A673 (cell line): ENCODE measurements around the gene PHF14. TPM values are rescaled to one million over a fixed set of nuclear protein-coding genes. Genes with fewer than 3 reads are reported as not detected.

Source experiments
- BruUV-seq: library from RNA; stranded (reverse); fragments of 400-500 nt; replicated peaks from 2 replicates; lab custom pipeline; 2021; lab: Mats Ljungman, UMichigan
- CTCF ChIA-PET: fragments of 300-600 bp; sonication (Branson Sonifier 250); formaldehyde crosslinking; loops from one replicate; lab custom pipeline; 2022; ENCODE audit warnings: antibody characterized with exemption; lab: Charles Lee
- POLR2A ChIA-PET: fragments of 300-600 bp; sonication (Branson Sonifier 250); formaldehyde crosslinking; loops from one replicate; lab custom pipeline; 2022; ENCODE audit warnings: antibody characterized with exemption; ENCODE audit not compliant: low non-redundant PET; lab: Charles Lee
- DNase-seq: peaks from one replicate; pipeline ENCODE4 v3.0.0-alpha.2; 2015; ENCODE audit warnings: low spot score
- H3K27ac ChIP-seq: fragments of 200-600 bp; sonication (generic); 2 replicates; pipeline ENCODE4 v1.5.1; 2016; ENCODE audit warnings: mixed run types, low read depth, mild to moderate bottlenecking, mixed read lengths, antibody characterized with exemption, low read length; ENCODE audit not compliant: poor library complexity, severe bottlenecking
- H3K27me3 ChIP-seq: fragments of 200-600 bp; sonication (generic); replicated peaks from 2 replicates; pipeline ENCODE4 v1.6.1; 2017; ENCODE audit warnings: mixed run types, low read depth, mild to moderate bottlenecking, mixed read lengths, antibody characterized with exemption, low read length; ENCODE audit not compliant: insufficient read depth, poor library complexity
- H3K36me3 ChIP-seq: fragments of 200-600 bp; sonication (generic); 2 replicates; pipeline ENCODE4 v1.6.1; 2016; ENCODE audit warnings: mixed run types, mild to moderate bottlenecking, mixed read lengths, antibody characterized with exemption, low read length; ENCODE audit not compliant: insufficient read depth, poor library complexity, severe bottlenecking
- H3K4me1 ChIP-seq: fragments of 200-600 bp; sonication (generic); 2 replicates; pipeline ENCODE4 v1.6.1; 2017; ENCODE audit warnings: mixed run types, mild to moderate bottlenecking, mixed read lengths, antibody characterized with exemption, low read length; ENCODE audit not compliant: insufficient read depth, poor library complexity, severe bottlenecking
- H3K4me3 ChIP-seq: fragments of 200-600 bp; sonication (generic); 2 replicates; pipeline ENCODE4 v1.5.1; 2016; ENCODE audit warnings: low read depth, mixed run types, mild to moderate bottlenecking, mixed read lengths, low read length; ENCODE audit not compliant: poor library complexity, severe bottlenecking
- H3K9me3 ChIP-seq: fragments of 200-600 bp; sonication (generic); 2 replicates; pipeline ENCODE4 v1.6.1; 2016; ENCODE audit warnings: mixed run types, low read depth, mild to moderate bottlenecking, mixed read lengths, antibody characterized with exemption, low read length; ENCODE audit not compliant: poor library complexity, severe bottlenecking
- EZH2 ChIP-seq: fragments of 200-600 bp; sonication (generic); IDR thresholded peaks from 2 replicates; pipeline ENCODE4 v1.6.1; 2017; ENCODE audit warnings: borderline replicate concordance, low read depth, mild to moderate bottlenecking, mixed read lengths, antibody characterized with exemption, low read length; ENCODE audit not compliant: poor library complexity, severe bottlenecking
- intact Hi-C: fragments of 100-400 bp; cut with micrococcal nuclease; formaldehyde crosslinking; loops from one replicate; pipeline ENCODE4 v1.10.0; 2022; ENCODE audit not compliant: unreplicated experiment
- total RNA-seq: library from RNA; stranded (reverse); gene quantifications from 2 replicates; pipeline ENCODE4 v1.2.3, GENCODE V29; 2021
- TF ChIP-seq, protein P1 (sequence below): fragments of 300-800, 200-600 bp; sonication (generic); conservative IDR thresholded peaks from 2 replicates; pipeline ENCODE4 v1.5.1; 2017; ENCODE audit warnings: low read depth, mild to moderate bottlenecking, antibody characterized with exemption, low read length, moderate library complexity, mixed read lengths

Gene PHF14
- total RNA-seq, 1 experiment from 2014 or later: 79.5 TPM

DNA sequence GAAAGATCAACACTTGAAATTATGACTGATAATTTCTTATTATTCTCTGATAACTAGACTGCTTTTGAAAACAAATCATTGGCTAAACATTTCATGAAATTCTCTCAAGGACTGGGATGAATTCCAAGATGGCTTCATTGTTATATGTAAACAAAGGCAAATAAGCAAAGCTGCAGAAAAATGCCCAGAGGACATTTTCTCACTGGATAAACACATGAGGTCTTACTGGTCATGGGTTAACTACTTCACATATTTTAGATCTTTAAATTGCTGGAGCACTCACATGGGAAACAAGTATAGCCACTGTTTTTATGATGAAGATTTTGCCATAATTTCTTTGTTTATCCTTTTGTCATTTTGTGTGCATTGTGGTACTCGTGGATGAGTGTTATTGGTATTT lies 239.1 kb downstream of the PHF14 start:
- Histone ChIP-seq H3K4me1 (peaks cover 15% of the 10 kb centered on the region), H3K36me3 (no peaks in the 10 kb centered on the region), H3K27me3 (no peaks in the 10 kb centered on the region), H3K27ac (no peak overlapping the region), H3K4me3 (no peak overlapping the region), H3K9me3 (no peaks in the 10 kb centered on the region)
- TF ChIP-seq, protein P1, sequence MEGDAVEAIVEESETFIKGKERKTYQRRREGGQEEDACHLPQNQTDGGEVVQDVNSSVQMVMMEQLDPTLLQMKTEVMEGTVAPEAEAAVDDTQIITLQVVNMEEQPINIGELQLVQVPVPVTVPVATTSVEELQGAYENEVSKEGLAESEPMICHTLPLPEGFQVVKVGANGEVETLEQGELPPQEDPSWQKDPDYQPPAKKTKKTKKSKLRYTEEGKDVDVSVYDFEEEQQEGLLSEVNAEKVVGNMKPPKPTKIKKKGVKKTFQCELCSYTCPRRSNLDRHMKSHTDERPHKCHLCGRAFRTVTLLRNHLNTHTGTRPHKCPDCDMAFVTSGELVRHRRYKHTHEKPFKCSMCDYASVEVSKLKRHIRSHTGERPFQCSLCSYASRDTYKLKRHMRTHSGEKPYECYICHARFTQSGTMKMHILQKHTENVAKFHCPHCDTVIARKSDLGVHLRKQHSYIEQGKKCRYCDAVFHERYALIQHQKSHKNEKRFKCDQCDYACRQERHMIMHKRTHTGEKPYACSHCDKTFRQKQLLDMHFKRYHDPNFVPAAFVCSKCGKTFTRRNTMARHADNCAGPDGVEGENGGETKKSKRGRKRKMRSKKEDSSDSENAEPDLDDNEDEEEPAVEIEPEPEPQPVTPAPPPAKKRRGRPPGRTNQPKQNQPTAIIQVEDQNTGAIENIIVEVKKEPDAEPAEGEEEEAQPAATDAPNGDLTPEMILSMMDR: no peak
- no peak for TF ChIP-seq EZH2
- POLR2A ChIA-PET: no interaction called here
- CTCF ChIA-PET: interaction anchor here (0.6 kb wide), 1 partner anchor 83 kb away, joined by 3 read pairs; no protein-coding TSS in a partner anchor
- no TSS peak for BruUV-seq
- no peak for DNase-seq
- intact Hi-C loops: loop anchor here (2.0 to 5.0 kb wide), 3 partner anchors 129 to 316 kb away; a partner anchor contains a TSS

DNA sequence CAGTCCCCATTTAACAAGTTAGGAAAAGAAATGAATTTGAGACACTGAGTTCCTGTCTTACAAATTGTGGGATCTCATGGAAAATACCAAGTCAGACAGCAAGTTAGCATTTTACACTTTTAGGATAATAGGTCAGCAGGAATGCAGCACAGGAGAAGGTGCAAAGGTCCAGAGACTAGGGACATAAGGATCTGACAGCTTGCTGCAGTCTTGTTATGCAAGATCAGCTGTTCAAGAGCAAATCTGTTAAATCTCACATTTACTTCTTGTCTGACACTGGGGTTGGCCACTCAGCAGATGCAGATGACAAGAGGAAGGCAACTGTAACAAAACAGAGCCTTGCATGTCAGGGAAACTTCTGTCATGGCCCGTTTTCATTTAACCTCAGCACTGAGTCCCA lies 239.6 kb downstream of the PHF14 start:
- intact Hi-C loops: loop anchor here (2.0 to 5.0 kb wide), 3 partner anchors 129 to 316 kb away; a partner anchor contains a TSS

DNA sequence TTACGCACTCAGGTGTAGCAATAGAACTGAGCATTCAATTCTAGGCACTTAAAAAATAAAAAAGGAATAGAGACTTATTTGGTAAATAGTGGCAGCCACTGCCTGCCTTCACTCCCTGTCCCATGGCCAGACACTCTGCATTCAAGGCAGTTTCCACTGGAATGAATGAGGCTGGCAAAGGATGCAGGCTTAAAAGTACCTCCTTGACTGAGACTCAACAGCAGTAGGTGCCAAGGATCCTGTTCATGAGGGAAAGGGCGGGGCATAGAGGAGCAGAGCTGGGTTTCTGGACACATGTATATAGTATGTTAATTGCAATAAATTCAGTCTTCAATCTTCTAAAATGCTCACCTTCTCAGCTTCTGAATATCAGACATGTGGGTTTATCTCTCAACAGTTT lies 242.6 kb downstream of the PHF14 start:
- POLR2A ChIA-PET: no interaction called here
- H3K27me3 ChIP-seq: no peaks in the 10 kb centered on the region
- no peaks in the 10 kb centered on the region for H3K9me3 ChIP-seq
- no peak overlapping the region for H3K27ac ChIP-seq
- TF ChIP-seq, protein P1: no peak
- no peak for TF ChIP-seq EZH2
- CTCF ChIA-PET: interaction anchor here (0.7 kb wide), 1 partner anchor 36 kb away, joined by 3 read pairs; no protein-coding TSS in a partner anchor
- H3K4me1 ChIP-seq: peaks cover 15% of the 10 kb centered on the region
- BruUV-seq: no TSS peak
- intact Hi-C loops: no loop called here
- no peaks in the 10 kb centered on the region for H3K36me3 ChIP-seq
- H3K4me3 ChIP-seq: no peak overlapping the region
- no peak for DNase-seq

More for the DNA sequence above, 239.6 kb downstream of the PHF14 start:
- POLR2A ChIA-PET: no interaction called here
- Histone ChIP-seq H3K4me3 (no peak overlapping the region), H3K36me3 (no peaks in the 10 kb centered on the region), H3K4me1 (peaks cover 15% of the 10 kb centered on the region), H3K27ac (no peak overlapping the region), H3K27me3 (no peaks in the 10 kb centered on the region), H3K9me3 (no peaks in the 10 kb centered on the region)
- TF ChIP-seq EZH2: no peak
- TF ChIP-seq, protein P1: no peak
- DNase-seq: no peak
- CTCF ChIA-PET: no interaction called here
- BruUV-seq: no TSS peak
